Fibroblast of skin of right quadriceps (primary cell): ENCODE results near the gene MRPL41.
A peak's percentile ranks its signal among the peaks of the same experiment; 100 is the strongest.
"Not testable (repeated sequence)": the region's sequence is repeated elsewhere in the genome, so short reads cannot be mapped to it uniquely, and the experiment has no call there.

Source experiments
- DNase-seq: peaks from one replicate; pipeline ENCODE4 v3.0.0-alpha.2; 2013

MRPL41 gene

DNA sequence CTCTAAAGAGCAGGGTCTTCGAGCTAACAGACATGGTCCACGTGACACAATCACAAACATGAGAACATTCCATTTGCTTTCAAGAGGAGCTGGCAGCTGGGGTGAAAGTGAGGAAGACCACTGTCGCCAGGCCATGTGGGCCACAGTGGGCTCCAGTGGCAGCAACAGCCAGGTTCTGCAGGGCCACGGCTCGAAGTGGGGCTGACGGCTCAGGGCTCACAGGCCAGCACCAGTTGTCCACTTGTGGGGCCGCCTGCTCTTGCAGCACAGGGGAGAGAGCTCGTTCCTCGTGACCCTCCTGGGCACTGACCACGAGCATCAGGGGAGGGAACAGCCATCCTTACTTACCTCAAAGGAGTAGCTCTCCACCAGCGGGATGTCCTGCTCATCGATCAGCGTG lies 36.6 kb downstream of the MRPL41 start:
- no peak for DNase-seq

DNA sequence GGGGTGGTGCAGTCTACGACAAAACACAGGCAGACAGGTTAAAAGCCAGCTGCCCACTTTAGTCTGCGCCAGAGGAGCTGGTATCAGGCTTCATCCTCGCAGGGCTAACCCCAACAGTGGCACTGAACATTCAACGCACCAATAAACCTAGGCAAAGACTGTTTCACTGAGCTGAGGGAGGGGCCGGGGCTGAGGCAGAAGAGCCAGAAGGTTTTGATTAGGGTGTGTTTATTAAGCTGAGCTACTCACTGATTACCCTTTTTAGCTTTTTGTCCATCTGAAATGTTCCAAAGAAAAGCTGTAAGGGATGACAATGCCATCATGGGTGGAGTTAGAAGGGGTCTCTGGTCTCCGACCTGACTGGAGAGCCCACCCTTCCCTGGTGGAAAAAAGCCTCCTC lies 37.2 kb downstream of the MRPL41 start:
- DNase-seq, result no peak

DNA sequence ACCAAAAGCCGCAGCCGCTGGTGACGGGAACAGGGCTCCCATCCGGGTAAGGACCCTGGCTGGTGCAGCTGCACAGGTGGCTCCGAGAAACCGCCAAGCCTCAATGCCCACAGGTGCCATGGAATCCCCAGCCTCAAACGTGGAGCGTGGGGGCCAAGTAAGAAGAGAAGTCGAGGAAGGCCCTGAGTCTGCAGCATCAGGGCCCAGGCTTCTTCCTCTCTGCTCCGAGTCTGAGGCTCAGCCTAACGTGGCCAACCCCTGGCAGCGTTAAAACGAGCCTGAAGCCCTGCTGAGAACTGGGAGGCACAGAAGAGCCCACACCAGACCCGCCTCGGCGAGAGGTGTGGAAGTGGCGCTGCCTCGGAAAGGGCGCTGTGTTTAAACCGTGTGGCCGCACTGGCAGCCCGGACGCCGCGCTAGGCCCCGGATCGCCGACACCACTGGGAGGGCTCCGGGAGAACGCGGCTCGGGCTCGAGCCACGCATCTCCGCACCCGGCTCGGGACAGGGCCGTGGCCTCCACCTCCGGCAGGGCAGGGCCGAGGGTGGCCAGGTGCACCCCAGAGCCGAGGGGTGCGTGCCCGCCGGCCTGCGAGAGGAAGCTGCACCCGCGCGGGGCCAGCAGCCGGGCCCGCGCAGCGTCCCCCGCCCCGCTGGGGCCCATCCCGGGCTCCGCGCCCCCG lies 37.9 kb downstream of the MRPL41 start:
- DNase-seq, result no peak

DNA sequence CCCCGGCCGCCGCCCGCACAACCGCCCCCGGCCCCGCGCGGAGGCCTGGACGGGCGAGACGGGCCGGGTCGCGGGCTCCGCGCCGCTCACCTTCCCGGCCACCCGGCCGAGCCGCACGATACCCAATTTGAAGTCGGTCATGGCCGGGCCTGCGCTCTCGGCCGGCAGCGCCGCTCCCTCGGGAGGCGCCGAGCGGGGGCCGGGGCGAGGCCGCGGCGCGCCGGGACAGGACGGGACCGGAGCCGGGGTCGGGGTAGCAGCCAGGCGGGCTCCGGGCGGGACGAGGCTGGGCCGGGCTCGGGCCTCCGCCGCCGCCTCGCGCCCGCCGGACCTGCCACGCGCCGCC lies 38.4 kb downstream of the MRPL41 start:
- no peak for DNase-seq

DNA sequence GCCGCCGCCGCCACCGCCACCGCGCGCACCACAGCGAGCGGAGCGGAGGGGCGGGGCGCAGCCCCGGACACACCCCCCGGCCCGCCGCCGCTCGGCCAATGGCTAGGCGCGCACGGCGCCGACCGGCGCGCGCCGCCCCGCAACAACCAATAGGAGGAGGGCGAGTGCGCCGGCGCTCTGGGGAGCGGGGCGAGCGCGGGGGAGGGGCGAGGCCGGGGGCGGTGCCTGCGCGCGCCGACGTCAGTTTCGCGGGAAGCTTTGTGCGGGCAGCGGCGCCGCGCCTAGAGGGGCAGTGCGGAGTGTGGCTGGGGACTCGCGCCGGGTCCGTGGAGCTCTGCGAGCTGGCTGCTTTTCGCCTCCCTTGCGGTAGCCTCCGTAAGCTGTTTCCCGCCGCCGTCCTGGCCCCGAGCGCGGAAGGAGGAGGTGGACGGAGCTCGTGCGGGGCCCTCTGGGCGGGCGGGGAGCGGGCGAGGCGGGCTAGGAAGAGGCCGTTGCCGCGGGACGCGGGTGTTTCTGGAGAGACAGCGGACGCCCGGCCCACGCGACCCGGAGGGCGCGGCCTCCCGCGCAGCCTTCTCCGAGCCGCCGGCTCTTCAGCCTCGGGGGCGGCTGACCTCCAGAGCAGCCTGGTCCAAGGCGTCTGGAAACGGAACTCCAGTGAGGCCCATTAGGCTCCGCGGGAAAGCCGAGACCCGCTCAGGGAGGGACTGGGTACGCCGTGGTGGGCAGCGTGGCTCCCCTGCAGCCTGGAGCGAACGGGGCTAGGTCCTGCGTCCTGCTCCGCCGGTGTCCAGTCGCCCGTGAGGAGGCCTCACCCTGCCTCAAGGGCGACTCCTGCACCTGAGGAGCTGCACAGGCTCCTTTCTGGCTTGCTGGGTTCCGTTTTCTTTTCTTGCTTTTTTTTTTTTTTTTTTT lies 39.0 kb downstream of the MRPL41 start, which contains the start of gene ZMYND19:
Gene ZMYND19 (minus strand): TSS at position 44 of the 915 bp plus-strand sequence. CDS start 249 bp downstream, outside the sequence.
- DNase-seq, result peak; percentile 89

DNA sequence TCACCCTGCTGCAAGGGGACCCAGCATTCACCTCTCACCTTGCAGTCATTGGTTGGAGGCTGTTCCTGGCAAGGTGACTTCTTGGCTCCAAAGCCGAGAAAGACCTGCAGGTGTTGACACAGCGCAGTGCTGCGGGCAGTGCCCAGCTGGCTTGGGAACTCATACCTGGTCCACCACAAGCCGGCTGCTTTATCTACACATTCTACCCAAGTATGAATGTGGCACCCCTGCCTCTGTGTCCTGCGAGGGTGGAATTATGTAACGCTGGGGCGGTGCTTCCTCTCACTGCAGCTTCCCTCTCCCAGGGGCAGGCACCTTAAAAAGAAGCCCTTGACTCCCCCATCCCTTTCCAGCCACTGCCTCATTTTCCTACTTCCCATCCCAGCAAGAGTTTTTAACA lies 41.1 kb downstream of the MRPL41 start:
- DNase-seq, result no peak

DNA sequence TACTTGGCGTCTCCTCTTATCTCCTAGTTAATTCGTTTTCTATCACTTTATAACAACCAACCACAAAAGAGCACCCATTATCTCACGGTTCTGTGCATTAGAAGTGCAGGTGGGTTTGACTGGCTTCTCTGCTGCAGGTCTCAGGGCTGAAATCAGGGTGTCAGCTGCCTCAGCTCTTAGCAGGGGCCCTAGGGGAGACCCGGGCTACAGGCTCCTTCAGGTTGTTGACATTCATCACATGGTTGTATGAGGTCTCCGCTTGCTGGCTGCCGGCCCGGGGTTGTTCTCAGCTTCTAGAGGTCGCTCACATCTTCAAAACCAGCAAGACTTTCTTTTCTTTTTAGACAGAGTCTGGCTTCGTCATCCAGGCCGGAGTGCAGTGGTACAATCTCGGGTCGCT lies 41.5 kb downstream of the MRPL41 start:
- no peak for DNase-seq

DNA sequence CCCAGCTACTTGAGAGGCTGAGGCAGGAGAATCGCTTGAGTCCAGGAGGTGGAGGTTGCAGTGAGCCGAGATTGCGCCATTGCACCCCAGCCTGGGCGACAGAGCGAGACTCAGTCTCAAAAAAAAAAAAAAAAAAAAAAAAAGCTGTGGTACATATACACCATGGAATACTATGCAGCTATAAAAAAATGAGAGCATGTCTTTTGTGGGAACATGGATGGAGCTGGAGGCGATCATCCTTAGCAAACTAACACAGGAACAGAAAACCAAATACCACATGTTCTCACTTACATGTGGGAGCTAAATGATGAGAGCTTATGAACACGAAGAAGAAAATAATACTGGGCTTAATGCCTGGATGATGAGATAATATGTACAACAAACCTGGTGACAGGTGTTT lies 44.9 kb downstream of the MRPL41 start:
- not testable (repeated sequence) for DNase-seq

DNA sequence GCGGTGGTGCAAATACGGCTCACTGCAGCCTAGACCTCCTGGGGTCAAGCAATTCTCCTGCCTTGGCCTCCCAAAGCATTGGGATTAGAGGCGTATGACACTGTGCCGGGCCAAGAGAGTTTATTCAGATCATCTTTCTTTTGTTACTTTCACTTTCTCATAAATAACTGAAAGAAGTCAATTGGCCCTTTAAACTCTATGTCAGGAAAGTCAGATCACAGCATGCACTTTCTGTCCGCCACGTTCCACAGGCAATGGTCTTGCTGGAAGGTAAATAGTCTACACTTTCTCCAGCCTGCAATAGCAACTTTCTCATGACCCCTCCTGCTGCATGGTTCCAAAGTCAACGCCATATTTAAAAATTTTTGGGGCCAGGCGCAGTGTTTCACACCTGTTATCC lies 47.3 kb downstream of the MRPL41 start:
- no peak for DNase-seq
